GM23338 (cell line): ENCODE data around the gene UBA1. TPM values are rescaled to one million over a fixed set of nuclear protein-coding genes. Genes with fewer than 3 reads are reported as not detected.

Experiments used
- ATAC-seq: fragments of 200-7000 bp; cut with Tn5 transposase; 3 replicates; pipeline ENCODE4 v1.9.1; 2020
- DNase-seq: peaks from one replicate; pipeline ENCODE4 v3.0.0-alpha.2; 2015; ENCODE audit warnings: low spot score
- H2AFZ ChIP-seq: fragments of 200-600 bp; sonication (generic); 2 replicates; pipeline ENCODE4 v1.8.0; 2016; ENCODE audit warnings: antibody characterized with exemption, mild to moderate bottlenecking, moderate library complexity
- H3F3A ChIP-seq: fragments of 200-600 bp; sonication (generic); replicated peaks from 2 replicates; pipeline ENCODE4 v1.8.0; 2017; ENCODE audit warnings: antibody characterized with exemption, mixed run types, low read depth
- H3K27ac ChIP-seq: fragments of 200-600 bp; sonication (generic); 2 replicates; pipeline ENCODE4 v1.6.1; 2016; ENCODE audit warnings: low read depth
- H3K27me3 ChIP-seq: fragments of 200-600 bp; sonication (generic); 2 replicates; pipeline ENCODE4 v1.8.0; 2016; ENCODE audit warnings: mild to moderate bottlenecking, mixed run types, moderate library complexity; ENCODE audit not compliant: insufficient read depth
- H3K36me3 ChIP-seq: fragments of 200-600 bp; sonication (generic); 2 replicates; pipeline ENCODE4 v1.8.0; 2016; ENCODE audit warnings: mild to moderate bottlenecking; ENCODE audit not compliant: insufficient read depth
- H3K4me1 ChIP-seq: fragments of 200-600 bp; sonication (generic); 2 replicates; pipeline ENCODE4 v1.8.0; 2016; ENCODE audit warnings: mild to moderate bottlenecking, moderate library complexity; ENCODE audit not compliant: insufficient read depth
- H3K4me2 ChIP-seq: fragments of 200-600 bp; sonication (generic); 2 replicates; pipeline ENCODE4 v1.7.1; 2017; ENCODE audit warnings: mixed run types
- H3K4me3 ChIP-seq: fragments of 200-600 bp; sonication (generic); 2 replicates; pipeline ENCODE4 v1.6.1; 2016; ENCODE audit warnings: mixed run types
- H3K79me2 ChIP-seq: fragments of 200-600 bp; sonication (generic); replicated peaks from 2 replicates; pipeline ENCODE4 v1.8.0; 2017; ENCODE audit warnings: mild to moderate bottlenecking; ENCODE audit not compliant: insufficient read depth
- H3K9me2 ChIP-seq: fragments of 200-600 bp; sonication (generic); 2 replicates; pipeline ENCODE4 v1.8.0; 2017; ENCODE audit not compliant: insufficient read depth
- H4K20me1 ChIP-seq: fragments of 200-600 bp; sonication (generic); replicated peaks from 2 replicates; pipeline ENCODE4 v1.8.0; 2017; ENCODE audit warnings: mild to moderate bottlenecking; ENCODE audit not compliant: insufficient read depth
- H3K27ac Mint-ChIP-seq: 2 replicates; pipeline ENCODE4 v1.8.0; 2020; ENCODE audit warnings: inconsistent platforms, mild to moderate bottlenecking, moderate library complexity, mixed read lengths
- H3K27me3 Mint-ChIP-seq: 3 replicates; pipeline ENCODE4 v1.8.0; 2022; ENCODE audit warnings: low read depth, mild to moderate bottlenecking, moderate library complexity, mixed read lengths, inconsistent platforms; ENCODE audit not compliant: insufficient read depth, poor library complexity
- H3K36me3 Mint-ChIP-seq: 3 replicates; pipeline ENCODE4 v1.8.0; 2021; ENCODE audit warnings: low read depth, mild to moderate bottlenecking, inconsistent platforms, moderate library complexity, mixed read lengths
- H3K4me1 Mint-ChIP-seq: 3 replicates; pipeline ENCODE4 v1.8.0; 2020; ENCODE audit warnings: mild to moderate bottlenecking, inconsistent platforms, mixed read lengths
- H3K4me3 Mint-ChIP-seq: 3 replicates; pipeline ENCODE4 v1.8.0; 2021; ENCODE audit warnings: moderate library complexity, mild to moderate bottlenecking, inconsistent platforms, mixed read lengths
- H3K9me3 Mint-ChIP-seq: 3 replicates; pipeline ENCODE4 v1.8.0; 2020; ENCODE audit warnings: moderate library complexity, mild to moderate bottlenecking, inconsistent platforms, mixed read lengths
- CREB1 ChIP-seq: fragments of 250-450 bp; sonication (Bioruptor Pico); IDR thresholded peaks from 2 replicates; pipeline ENCODE4 v1.5.0; 2020; ENCODE audit warnings: low read depth, mild to moderate bottlenecking, moderate library complexity
- EZH2phosphoT487 ChIP-seq: fragments of 200-600 bp; sonication (generic); IDR thresholded peaks from one replicate; pipeline ENCODE4 v1.8.1; 2018; ENCODE audit warnings: antibody characterized with exemption; ENCODE audit not compliant: unreplicated experiment
- NANOG ChIP-seq: IDR thresholded peaks from 2 replicates; pipeline ENCODE4 v1.6.1; 2016; ENCODE audit warnings: antibody characterized with exemption, borderline replicate concordance
- POLR2AphosphoS5 ChIP-seq: IDR thresholded peaks from 2 replicates; pipeline ENCODE4 v1.6.1; 2016; ENCODE audit warnings: antibody characterized with exemption, low read depth
- ZNF114 ChIP-seq: fragments of 250-450 bp; sonication (Bioruptor Pico); IDR thresholded peaks from 2 replicates; pipeline ENCODE4 v1.5.0; 2020; ENCODE audit warnings: mild to moderate bottlenecking, moderate library complexity
- ZNF331 ChIP-seq: fragments of 250-450 bp; sonication (Bioruptor Pico); IDR thresholded peaks from 2 replicates; pipeline ENCODE4 v1.5.0; 2020; ENCODE audit warnings: low read depth, mild to moderate bottlenecking, moderate library complexity
- polyA plus RNA-seq: library from polyadenylated mRNA; unstranded; fragments of >200 nt; fragmentation: Nextera tagmentation; extraction: Ambion mirVana; gene quantifications from 2 replicates; pipeline ENCODE4 v1.2.1, GENCODE V29; 2016
- total RNA-seq: library from RNA; depleted of rRNA; stranded (reverse); fragments of >200 nt; shearing (Covaris generic); gene quantifications from 2 replicates; pipeline ENCODE4 v1.2.3, GENCODE V29; 2014
- TF ChIP-seq, protein P1 (sequence below): fragments of 250-450 bp; sonication (Bioruptor Pico); IDR thresholded peaks from 2 replicates; pipeline ENCODE4 v1.5.0; 2020; ENCODE audit warnings: mild to moderate bottlenecking, moderate library complexity
- TF ChIP-seq, protein P2 (sequence below): IDR thresholded peaks from 2 replicates; pipeline ENCODE4 v1.6.1; 2016; ENCODE audit warnings: antibody characterized with exemption

The UBA1 gene
- total and polyA plus RNA-seq, 2 experiments from 2014 or later, result 104 to 377 TPM

DNA sequence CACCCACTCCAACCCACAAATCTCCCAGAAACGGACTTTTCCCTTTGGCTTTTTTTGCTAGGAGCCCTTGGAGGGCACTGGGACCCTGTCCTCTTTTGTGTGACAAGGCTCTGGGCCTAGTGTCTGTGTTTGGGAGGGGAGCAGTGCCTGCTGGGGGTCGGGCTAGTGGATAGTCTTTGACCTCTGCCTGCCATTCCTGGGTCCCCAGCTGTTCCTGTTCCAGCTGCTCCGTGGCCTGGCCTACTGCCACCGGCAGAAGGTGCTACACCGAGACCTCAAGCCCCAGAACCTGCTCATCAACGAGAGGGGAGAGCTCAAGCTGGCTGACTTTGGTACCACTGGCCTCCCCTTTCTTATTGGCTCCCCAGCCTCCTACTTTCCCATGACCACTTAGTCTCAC is 32.4 kb downstream of the UBA1 start:
- no peak overlapping the region for H3K27ac ChIP-seq
- no peaks in the 10 kb centered on the region for H3F3A ChIP-seq
- H3K4me1 ChIP-seq, result no peaks in the 10 kb centered on the region
- H3K9me2 ChIP-seq, result no peaks in the 10 kb centered on the region
- H3K4me1 Mint-ChIP-seq, result no peaks in the 10 kb centered on the region; the same call in 1 of the 3 replicates
- H3K27me3 ChIP-seq, result no peaks in the 10 kb centered on the region
- no peak overlapping the region for H2AFZ ChIP-seq
- no peak overlapping the region for H3K4me3 Mint-ChIP-seq
- peaks cover 13% of the 10 kb centered on the region for H3K79me2 ChIP-seq
- DNase-seq (no peak), ATAC-seq (no peak)
- no peak overlapping the region for H3K4me2 ChIP-seq
- peaks cover under 1% of the 10 kb centered on the region for H3K27me3 Mint-ChIP-seq
- no peak overlapping the region for H3K4me3 ChIP-seq
- TF ChIP-seq, protein P1, sequence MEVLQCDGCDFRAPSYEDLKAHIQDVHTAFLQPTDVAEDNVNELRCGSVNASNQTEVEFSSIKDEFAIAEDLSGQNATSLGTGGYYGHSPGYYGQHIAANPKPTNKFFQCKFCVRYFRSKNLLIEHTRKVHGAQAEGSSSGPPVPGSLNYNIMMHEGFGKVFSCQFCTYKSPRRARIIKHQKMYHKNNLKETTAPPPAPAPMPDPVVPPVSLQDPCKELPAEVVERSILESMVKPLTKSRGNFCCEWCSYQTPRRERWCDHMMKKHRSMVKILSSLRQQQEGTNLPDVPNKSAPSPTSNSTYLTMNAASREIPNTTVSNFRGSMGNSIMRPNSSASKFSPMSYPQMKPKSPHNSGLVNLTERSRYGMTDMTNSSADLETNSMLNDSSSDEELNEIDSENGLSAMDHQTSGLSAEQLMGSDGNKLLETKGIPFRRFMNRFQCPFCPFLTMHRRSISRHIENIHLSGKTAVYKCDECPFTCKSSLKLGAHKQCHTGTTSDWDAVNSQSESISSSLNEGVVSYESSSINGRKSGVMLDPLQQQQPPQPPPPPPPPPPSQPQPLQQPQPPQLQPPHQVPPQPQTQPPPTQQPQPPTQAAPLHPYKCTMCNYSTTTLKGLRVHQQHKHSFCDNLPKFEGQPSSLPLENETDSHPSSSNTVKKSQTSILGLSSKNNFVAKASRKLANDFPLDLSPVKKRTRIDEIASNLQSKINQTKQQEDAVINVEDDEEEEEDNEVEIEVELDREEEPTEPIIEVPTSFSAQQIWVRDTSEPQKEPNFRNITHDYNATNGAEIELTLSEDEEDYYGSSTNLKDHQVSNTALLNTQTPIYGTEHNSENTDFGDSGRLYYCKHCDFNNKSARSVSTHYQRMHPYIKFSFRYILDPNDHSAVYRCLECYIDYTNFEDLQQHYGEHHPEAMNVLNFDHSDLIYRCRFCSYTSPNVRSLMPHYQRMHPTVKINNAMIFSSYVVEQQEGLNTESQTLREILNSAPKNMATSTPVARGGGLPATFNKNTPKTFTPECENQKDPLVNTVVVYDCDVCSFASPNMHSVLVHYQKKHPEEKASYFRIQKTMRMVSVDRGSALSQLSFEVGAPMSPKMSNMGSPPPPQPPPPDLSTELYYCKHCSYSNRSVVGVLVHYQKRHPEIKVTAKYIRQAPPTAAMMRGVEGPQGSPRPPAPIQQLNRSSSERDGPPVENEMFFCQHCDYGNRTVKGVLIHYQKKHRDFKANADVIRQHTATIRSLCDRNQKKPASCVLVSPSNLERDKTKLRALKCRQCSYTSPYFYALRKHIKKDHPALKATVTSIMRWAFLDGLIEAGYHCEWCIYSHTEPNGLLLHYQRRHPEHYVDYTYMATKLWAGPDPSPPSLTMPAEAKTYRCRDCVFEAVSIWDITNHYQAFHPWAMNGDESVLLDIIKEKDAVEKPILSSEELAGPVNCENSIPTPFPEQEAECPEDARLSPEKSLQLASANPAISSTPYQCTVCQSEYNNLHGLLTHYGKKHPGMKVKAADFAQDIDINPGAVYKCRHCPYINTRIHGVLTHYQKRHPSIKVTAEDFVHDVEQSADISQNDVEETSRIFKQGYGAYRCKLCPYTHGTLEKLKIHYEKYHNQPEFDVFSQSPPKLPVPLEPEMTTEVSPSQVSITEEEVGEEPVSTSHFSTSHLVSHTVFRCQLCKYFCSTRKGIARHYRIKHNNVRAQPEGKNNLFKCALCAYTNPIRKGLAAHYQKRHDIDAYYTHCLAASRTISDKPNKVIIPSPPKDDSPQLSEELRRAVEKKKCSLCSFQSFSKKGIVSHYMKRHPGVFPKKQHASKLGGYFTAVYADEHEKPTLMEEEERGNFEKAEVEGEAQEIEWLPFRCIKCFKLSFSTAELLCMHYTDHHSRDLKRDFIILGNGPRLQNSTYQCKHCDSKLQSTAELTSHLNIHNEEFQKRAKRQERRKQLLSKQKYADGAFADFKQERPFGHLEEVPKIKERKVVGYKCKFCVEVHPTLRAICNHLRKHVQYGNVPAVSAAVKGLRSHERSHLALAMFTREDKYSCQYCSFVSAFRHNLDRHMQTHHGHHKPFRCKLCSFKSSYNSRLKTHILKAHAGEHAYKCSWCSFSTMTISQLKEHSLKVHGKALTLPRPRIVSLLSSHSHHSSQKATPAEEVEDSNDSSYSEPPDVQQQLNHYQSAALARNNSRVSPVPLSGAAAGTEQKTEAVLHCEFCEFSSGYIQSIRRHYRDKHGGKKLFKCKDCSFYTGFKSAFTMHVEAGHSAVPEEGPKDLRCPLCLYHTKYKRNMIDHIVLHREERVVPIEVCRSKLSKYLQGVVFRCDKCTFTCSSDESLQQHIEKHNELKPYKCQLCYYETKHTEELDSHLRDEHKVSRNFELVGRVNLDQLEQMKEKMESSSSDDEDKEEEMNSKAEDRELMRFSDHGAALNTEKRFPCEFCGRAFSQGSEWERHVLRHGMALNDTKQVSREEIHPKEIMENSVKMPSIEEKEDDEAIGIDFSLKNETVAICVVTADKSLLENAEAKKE (CRISPR knock-in tag), result no peak
- TF ChIP-seq ZNF114 (no peak), POLR2AphosphoS5 (no peak), CREB1 (CRISPR knock-in tag) (no peak), NANOG (no peak), ZNF331 (CRISPR knock-in tag) (no peak), EZH2phosphoT487 (no peak)
- TF ChIP-seq, protein P2, sequence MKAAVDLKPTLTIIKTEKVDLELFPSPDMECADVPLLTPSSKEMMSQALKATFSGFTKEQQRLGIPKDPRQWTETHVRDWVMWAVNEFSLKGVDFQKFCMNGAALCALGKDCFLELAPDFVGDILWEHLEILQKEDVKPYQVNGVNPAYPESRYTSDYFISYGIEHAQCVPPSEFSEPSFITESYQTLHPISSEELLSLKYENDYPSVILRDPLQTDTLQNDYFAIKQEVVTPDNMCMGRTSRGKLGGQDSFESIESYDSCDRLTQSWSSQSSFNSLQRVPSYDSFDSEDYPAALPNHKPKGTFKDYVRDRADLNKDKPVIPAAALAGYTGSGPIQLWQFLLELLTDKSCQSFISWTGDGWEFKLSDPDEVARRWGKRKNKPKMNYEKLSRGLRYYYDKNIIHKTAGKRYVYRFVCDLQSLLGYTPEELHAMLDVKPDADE, result no peak
- no peaks in the 10 kb centered on the region; the same call in 2 of the 3 replicates for H3K9me3 Mint-ChIP-seq
- H3K36me3 Mint-ChIP-seq, result peaks cover 55% of the 10 kb centered on the region
- no peaks in the 10 kb centered on the region for H4K20me1 ChIP-seq
- no peak overlapping the region for H3K27ac Mint-ChIP-seq
- peaks cover 6% of the 10 kb centered on the region for H3K36me3 ChIP-seq
